ENCODE data around the gene INTS7. TPM values are rescaled to one million over a fixed set of nuclear protein-coding genes. Genes with fewer than 3 reads are reported as not detected.

INTS7 gene
- total and polyA plus RNA-seq, 2 experiments from 2014 or later: 10.9 to 34.0 TPM

- TF ChIP-seq ZNF462 (CRISPR knock-in tag; IDR thresholded peaks at IDR 0.05) (no peak), EZH2 (IDR thresholded peaks at IDR 0.05; ENCODE audit: low read depth, unreplicated experiment) (no peak)
These were observed 5.5 kb upstream of the INTS7 start (continued) for GRCh38 chr1:212040629-212041412.

DNA sequence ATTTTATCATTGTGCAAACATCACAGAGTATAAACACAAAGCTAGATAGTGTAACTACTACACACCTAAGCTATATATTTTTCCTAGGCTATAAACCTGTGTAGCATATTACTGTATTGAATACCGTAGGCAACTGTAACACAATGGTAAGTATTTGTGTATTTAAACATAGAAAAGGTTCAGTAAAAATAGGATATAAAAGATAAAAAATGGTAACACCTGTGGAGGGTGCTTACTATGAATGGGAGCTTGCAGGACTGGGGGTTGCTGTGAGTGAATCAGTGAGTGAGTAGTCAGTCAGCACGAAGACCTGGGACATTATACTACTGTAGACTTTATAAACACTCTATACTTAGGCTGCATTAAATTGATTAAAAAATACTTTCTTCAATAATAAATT, 4.3 kb upstream of the INTS7 start:
- Histone ChIP-seq H3K27me3 (ENCODE audit: insufficient read depth) (no peaks in the 10 kb centered on the region), H3K9me2 (ENCODE audit: insufficient read depth) (no peaks in the 10 kb centered on the region), H4K20me1 (replicated peaks; ENCODE audit: insufficient read depth) (peaks cover 52% of the 10 kb centered on the region), H3K27ac (ENCODE audit: low read depth) (no peak overlapping the region), H3K4me2 (no peak overlapping the region), H3K4me3 (no peak overlapping the region), H3K4me1 (ENCODE audit: insufficient read depth) (peaks cover 10% of the 10 kb centered on the region; the same call in 1 of the 2 replicates), H2AFZ (no peak overlapping the region), H3K36me3 (ENCODE audit: insufficient read depth) (no peaks in the 10 kb centered on the region; the same call in 1 of the 2 replicates), H3F3A (replicated peaks; ENCODE audit: low read depth) (no peaks in the 10 kb centered on the region), H3K79me2 (replicated peaks; ENCODE audit: insufficient read depth) (peaks cover 89% of the 10 kb centered on the region)
- peaks cover 14% of the 10 kb centered on the region; the same call in 2 of the 3 replicates for H3K36me3 Mint-ChIP-seq (ENCODE audit: low read depth)
- no peak overlapping the region for H3K4me3 Mint-ChIP-seq
- no peaks in the 10 kb centered on the region for H3K9me3 Mint-ChIP-seq
- H3K4me1 Mint-ChIP-seq: peaks cover 25% of the 10 kb centered on the region; the same call in 2 of the 3 replicates
- no peak for DNase-seq (ENCODE audit: low spot score)
- no peak overlapping the region for H3K27ac Mint-ChIP-seq
- ATAC-seq: no peak
- H3K27me3 Mint-ChIP-seq (ENCODE audit: insufficient read depth, low read depth, poor library complexity): peaks cover 12% of the 10 kb centered on the region
- TF ChIP-seq, protein P1, sequence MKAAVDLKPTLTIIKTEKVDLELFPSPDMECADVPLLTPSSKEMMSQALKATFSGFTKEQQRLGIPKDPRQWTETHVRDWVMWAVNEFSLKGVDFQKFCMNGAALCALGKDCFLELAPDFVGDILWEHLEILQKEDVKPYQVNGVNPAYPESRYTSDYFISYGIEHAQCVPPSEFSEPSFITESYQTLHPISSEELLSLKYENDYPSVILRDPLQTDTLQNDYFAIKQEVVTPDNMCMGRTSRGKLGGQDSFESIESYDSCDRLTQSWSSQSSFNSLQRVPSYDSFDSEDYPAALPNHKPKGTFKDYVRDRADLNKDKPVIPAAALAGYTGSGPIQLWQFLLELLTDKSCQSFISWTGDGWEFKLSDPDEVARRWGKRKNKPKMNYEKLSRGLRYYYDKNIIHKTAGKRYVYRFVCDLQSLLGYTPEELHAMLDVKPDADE (IDR thresholded peaks at IDR 0.05): no peak
- TF ChIP-seq EZH2 (IDR thresholded peaks at IDR 0.05; ENCODE audit: low read depth, unreplicated experiment): no peak
- no peak for TF ChIP-seq CREB1 (CRISPR knock-in tag; IDR thresholded peaks at IDR 0.05; ENCODE audit: low read depth)
- no peak for TF ChIP-seq POLR2AphosphoS5 (IDR thresholded peaks at IDR 0.05; ENCODE audit: low read depth)
- no peak for TF ChIP-seq CTCF (conservative IDR thresholded peaks at IDR 0.05; ENCODE audit: low read depth in 2 of 2)
- no peak for TF ChIP-seq ZNF331 (CRISPR knock-in tag; IDR thresholded peaks at IDR 0.05; ENCODE audit: low read depth)
- no peak for TF ChIP-seq JUNB (IDR thresholded peaks at IDR 0.05; ENCODE audit: unreplicated experiment)
- no peak for TF ChIP-seq NANOG (IDR thresholded peaks at IDR 0.05; ENCODE audit: borderline replicate concordance)
- TF ChIP-seq STAT1 (IDR thresholded peaks at IDR 0.05; ENCODE audit: unreplicated experiment): no peak

All from GM23338 (cell line).